ENCODE measurements around the gene CCM2L.

Gene CCM2L

DNA sequence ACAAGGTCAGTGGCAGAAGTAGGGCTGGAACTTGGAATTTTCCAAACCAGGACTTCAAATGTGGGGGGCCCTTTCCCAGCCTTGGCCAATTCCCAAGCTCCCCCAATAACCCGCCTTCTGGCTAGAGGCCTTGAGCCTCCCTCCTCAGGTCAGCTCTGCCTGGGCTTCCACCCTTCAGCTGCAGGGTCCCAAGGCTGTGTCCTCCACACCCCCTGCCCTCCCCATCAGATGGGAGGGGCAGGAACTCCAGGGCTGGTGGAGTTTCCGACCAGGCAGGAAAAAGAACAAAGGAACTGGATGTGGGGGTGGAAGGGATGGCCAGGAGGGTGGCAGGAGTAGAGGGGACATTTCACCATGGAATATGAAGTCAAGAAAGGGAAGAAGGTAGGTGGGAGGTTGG is at the start of gene CCM2L:
Gene CCM2L, plus strand, starts transcription at position 338 of the 400 bp plus-strand sequence. Its CDS starts 17 bp downstream, at position 355.
- DNase-seq, result no peak

DNA sequence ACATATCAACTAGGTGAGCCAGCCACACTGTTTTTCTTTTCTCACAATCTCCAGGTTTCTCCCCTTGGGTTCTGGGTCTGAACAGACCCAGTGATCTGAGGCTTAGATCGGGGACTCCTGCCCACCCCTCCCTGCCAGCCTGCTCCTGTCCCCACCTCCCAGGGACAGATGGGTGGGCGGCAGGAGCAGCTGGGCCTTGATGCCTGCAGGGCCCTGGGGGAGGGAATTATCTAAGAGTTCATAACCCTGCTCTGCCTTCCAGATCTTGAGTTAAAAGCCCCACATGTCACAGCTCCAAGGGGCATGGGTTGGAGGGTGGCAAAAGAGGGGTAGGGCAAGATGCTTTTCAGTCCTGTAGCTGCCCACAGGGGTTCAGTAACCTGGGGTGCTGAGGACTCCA is 47.5 kb upstream of the CCM2L start:
- DNase-seq, result no peak

DNA sequence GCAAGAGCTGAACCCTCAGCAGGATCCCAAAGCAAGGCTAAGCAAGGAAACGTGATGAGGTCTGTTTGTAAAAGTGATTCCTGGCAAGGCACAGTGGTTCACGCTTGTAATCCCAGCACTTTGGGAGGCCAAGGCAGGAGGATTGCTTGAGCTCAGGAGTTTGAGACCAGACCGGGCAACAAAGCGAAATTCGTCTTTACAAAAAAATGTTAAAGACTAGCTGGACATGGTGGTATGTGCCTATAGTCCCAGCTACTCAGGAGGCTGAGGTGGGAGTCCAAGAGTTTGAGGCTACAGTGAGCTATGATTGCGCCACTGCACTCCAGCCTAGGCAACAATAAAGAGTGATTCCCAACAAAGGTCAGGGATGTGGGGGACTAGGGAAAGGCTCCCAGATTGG is 46.3 kb upstream of the CCM2L start:
- DNase-seq, result no peak

DNA sequence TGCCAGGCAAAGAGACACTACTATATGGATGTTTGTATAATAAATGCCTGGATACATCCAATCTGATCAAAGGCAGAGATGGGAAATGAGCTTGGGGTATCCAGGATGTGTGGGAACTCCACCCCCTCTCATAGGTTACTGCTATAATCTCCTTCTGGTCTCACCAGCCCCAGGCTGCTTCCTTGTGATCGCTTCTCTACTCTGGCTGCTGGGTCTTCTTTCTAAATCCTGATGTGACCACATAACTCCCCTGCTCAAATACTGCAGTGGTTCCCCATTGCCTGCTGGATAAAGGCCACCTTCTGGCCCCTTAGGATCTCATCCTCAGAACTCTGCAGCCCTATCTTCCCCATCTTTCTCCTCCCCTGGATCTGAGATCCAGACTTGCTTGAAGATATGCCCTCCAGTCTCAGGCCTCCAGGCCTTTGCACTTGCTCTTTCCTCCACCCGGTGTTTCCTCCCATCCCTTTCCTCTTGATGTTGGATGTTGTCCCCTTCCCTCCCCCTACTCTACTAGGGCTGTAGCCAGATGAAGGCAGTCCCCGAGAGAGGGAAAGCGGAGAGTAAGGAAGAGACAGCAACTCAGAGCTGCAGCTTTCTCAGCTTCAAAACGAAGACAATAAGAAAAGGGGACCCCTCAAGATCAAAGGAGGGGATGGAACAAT is 43.1 kb upstream of the CCM2L start:
- no peak for DNase-seq

DNA sequence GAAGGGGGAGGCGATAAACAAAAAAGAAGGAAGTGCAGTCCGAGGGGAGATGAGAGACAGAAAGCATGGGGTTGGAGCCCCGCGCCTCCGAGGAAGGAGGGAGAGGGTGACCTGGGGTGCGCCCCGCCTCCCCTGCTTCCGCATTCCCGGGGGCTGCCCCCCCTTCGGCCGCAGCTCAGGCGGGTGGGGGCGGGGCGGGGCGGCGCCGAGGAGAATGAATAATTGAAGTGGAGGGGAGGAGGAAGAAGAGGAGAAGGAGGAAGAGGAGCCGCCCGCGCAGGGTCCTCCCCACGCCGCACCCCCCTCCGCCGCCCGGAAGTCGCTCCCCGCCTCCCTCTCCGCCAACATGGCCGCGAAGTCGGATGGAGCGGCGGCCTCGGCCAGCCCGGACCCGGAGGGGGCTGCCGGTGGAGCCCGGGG is 42.4 kb upstream of the CCM2L start, which contains the start of gene XKR7:
Gene XKR7, plus strand, starts transcription at position 322 of the 420 bp plus-strand sequence. Its CDS starts 25 bp downstream, at position 347.
- peak; percentile 6 to 38 for DNase-seq

DNA sequence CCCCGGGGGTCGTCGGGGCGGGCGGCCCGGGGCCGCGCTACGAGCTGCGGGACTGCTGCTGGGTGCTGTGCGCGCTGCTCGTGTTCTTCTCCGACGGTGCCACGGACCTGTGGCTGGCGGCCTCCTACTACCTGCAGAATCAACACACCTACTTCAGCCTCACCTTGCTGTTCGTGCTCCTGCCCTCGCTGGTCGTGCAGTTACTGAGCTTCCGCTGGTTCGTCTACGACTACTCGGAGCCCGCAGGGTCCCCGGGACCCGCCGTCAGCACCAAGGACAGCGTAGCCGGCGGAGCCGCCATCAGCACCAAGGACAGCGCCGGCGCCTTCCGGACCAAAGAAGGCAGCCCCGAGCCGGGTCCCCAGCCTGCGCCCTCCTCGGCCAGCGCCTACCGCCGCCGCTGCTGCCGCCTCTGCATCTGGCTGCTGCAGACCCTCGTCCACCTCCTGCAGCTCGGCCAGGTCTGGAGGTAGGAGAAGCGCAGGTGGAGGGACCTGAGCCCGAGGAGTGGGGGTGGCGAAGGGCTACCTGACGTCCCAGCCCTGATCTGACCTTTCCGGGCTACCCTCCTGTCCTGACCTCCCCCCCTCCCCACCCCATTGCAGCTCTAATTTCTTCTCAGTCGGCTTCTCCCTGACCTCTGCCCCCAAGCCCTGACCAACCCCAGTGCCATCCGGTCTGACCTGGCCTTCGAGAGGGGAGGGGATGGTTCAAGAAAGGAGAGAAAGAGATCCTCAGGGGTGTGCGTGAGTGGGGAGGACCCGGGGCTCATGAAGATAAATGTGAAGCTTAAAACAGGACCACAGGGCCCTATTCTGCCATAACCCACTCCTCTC is 41.7 kb upstream of the CCM2L start:
- peak; percentile 74 to 79 for DNase-seq

DNA sequence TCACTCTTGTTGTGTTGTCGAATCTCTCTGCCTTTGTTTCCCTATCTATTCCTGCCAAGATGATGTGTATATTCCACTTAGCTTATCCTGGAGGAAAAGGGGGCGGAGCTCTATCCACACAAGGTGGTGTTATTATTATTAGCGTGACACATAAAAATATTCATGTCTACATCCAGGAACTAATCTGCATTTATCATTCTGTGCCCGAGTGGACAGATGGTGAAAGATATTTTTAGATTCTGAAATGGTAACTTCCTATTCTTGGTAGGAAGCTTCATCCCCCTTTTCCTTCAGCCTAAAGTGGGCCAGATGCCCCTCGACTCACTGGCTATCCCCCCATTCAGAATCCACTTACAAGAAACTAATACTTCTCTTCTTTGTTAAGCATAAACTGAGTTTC is 40.2 kb upstream of the CCM2L start:
- no peak for DNase-seq

DNA sequence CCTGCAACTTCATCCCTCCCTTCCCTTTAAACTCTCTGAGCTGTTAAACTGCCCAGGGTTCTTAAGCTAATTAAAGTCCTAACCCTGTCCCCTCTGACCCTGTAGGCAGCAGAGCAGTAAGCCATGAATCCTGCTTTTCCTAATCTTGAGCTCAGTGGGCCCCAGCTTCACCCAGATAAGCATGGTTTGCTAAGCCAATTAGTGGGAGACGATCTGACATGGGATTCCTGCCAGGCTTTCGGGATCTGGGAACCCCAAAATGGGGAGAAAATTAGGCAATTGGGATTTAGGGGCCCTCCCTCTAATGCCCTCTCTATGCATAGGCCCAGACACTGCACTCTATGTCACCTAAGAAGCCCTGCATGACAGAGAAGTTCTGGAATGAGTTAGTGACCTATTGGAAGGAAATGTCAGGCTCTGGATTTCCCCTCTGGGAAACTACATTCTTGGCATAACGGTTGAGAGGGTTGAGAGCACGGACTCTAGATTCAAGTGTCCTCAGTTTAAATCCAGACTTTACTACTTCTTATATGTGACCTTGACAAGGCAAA is 37.7 kb upstream of the CCM2L start:
- DNase-seq, result no peak

DNA sequence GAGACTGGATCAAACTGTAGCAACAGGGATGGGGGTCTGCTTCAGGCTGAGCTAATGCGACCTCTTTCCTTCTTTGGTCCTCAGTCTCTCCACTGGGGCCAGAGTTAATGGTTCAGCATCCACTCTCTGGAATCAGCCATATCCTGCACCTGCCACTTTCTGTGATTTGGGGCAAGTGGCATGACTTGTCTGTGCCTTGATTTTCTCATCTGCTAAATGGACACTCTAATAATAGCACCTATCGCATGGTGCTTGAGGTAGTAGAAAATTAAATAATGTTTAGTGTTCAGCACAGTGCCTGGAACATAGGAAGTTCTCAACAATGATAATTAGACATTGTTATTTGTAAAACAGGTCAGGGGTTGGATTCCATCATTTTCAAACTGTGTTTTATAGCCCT is 35.9 kb upstream of the CCM2L start:
- DNase-seq, result no peak

DNA sequence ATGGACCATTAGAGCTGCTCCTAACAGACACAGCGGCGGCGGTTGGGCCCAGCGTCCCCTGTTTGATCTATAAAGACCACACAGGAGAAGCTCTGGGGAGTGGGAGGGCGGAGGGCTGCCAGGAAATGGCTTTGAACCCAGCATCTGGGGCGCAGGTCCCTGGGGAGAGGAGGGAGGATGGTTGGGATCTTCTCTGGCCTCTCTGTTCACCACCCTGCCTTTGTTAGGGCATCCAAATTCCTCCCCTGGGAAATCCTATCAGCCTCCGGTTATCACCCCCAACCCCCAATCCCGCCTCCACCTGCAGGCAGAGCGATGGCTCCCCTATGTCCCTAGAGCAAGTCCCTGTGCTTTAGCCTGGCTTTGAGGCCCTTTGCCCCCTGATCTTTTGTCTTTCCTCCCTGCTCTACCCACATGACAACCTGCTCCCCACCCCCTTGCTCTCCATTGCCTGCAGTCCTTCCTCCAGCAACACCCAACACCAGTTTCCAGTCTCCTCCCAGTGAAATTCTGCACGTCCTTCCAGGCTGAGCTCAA is 35.2 kb upstream of the CCM2L start:
- no peak for DNase-seq

DNA sequence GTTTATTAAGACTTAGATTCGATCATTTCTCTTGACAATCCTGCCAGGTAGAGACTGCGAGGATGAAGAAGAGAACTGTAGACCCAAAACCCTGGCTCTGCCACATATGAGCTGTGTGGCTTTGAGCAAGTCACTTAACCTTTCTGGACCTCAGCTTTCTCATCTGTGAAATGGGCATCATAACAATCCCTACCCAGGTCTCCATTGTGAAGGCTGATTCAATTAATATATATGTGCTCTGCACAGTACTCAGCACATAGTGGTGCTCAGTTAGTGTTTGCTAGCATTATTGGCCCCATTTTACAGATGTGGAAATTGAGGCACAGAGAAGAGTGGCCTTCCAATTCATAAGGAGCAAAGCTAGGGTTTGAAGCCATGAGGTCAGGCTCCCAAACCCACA is 34.4 kb upstream of the CCM2L start:
- no peak for DNase-seq

DNA sequence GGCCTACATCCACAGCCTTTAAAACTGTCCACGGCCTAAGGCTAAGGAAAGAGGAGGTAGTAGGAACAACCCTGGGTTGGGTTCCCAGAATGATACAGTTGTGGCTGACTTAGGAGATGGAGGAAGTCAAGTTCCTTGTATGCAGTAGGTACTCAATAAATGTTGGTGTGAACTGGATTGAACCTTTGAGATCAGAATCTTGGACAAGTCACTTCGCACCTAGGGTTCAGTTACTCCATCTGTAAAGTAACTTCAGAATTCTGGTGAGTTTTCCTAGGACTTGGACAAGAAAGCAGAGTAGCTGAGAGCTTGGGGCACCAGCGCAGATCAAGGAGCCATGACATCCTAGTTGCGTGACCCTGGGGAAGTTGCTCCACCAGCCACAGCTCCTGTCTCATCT is 33.2 kb upstream of the CCM2L start:
- DNase-seq, result no peak

DNA sequence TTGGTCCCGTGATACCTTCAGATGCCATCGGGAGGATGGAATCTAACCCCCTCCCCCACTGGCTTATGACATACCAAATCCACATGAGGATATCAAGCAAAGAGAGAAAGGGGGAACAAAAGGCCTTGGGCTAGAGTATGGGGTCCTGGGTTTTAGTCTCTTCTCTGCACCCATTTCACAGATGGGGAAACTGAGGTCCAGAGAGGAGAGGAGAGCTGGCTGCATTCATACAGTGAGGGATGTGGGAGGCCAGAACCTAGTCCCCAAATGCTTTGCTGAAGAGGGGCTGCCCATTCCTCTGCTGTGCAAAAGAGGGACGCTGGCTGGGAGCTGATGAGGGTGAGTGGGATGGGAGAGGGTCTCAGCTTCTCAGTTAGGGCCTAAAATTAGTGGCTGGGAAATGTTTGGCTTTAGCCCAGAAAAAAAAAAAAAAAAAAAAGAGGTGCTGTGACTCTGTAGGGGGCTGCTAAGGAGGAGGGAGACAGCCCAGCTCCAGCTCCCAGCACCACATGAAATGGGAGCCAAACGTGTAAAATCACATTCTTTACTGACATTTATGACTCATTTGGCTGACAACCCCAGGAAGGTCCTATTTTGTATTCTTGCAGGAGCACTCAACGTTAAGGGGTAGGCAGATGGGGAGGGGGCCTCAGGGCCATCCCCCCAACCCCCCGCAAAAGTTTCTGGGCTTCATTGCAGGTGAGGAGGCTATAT is 30.4 kb upstream of the CCM2L start:
- no peak for DNase-seq

DNA sequence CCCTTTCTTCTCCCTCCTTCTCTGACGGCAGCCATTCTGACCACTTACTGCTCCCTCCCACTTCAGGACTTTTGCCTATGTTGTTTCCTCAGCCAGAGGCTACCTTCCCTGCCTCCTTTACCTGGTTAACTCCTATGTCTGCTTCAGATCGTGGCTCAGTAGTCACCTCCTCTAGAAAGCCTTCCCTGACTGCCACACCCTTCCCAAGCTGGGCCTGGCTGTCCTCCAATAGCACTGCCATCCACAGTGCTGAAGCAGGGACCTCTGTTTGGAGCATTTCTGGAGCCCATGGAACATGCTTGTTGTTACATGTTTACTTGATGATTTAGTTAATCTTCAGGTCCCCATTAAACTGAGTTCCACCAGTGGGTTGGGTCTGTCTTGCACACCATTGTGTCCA is 28.5 kb upstream of the CCM2L start:
- DNase-seq, result no peak

DNA sequence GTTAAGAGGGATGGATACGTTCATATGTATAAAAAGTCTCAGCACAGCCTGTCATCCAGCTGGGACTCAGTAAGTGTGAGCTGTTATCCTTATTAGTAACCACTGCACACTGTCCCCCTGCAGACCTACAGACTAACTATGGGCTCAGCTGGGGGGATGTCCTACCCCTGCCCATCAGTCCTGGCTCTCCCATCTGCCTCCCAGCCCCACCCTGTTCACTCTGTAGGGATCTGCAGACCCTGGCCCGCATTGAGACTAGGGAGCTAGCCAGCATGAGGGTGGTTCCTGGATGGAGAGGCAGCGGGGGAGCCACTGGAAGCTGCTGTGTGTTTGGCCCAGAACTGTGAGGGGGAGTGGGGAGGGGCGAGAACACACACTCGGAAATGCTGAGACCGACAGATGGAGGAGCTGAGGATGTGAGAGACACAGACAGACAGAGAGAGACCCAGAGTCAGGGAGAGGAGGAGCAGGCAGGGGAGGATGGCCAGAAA is 25.2 kb upstream of the CCM2L start:
- no peak for DNase-seq

DNA sequence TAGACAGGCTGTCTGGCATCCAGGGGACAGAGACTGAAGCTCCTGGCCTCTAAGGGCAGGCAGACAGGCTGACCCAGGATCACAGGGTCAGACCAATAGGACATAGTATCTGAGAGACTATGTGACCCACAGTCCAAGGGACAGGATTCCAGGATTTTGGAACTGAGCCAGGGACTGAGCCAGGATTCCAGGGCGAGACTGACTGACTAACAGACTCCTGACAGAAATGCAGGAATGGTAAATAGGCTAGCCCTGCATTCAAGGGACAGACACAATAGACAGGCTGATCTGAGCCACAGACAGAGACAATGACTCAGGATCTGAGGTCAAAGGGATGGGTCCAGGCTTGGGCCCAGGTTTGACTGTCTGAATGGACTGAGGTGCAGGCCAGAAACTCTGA is 22.5 kb upstream of the CCM2L start:
- no peak for DNase-seq

DNA sequence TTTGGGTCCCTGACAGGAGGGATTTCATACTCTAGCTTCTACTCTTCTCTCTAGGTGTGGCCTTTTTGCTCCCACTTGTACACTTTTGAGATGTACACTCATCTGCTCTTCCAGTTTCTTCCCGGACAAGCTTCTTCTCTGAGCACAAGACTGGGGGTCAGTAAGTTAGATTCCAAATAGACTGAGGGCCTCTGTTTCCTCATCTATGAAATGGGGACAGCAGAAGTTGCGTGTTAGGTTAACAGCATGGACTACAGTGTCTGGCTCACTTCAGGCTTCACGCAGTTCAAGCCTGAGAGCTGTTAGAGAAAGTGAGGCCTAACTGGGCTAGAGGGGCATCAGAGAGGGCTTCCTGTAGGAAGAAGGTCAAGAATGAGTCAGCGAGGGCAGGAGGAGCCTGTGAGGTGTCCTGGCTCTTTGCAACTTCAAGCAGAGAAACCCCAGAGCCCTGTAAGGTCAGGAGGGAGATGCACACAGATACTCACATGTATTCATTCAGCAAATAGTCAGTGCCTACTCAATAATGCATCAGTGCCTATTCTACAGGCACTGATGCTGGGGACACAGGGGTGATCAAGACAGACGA is 21.7 kb upstream of the CCM2L start:
- DNase-seq, result no peak

DNA sequence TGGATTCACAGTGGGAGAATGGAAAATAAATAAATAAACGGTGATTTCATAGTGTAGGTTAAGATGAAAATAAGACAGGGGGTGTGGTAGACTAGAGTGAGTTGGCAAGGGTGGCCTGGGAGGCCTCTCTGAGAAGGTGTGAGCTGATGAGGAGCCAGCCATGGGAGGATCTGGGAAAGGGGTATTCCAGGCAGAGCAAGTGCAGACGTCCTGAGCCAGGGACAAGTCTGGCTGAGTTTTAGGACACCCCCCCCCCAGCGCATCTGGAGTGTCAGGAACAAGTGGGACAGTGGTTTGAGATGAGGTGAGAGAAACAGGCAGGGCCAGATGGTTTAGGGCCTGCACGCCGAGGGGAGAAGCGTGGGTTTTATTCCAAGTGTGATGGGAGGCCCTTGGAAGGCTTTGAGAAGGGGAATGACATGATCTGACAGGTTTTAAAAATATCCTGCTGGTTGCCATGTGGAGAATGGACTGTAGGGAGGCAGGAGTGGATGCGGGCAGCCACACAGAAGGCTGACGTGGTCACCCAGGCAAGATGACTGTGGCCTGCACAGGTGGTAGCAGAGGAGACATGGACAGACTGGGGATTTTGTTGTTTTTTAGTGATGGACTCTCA is 21.1 kb upstream of the CCM2L start:
- DNase-seq, result no peak

DNA sequence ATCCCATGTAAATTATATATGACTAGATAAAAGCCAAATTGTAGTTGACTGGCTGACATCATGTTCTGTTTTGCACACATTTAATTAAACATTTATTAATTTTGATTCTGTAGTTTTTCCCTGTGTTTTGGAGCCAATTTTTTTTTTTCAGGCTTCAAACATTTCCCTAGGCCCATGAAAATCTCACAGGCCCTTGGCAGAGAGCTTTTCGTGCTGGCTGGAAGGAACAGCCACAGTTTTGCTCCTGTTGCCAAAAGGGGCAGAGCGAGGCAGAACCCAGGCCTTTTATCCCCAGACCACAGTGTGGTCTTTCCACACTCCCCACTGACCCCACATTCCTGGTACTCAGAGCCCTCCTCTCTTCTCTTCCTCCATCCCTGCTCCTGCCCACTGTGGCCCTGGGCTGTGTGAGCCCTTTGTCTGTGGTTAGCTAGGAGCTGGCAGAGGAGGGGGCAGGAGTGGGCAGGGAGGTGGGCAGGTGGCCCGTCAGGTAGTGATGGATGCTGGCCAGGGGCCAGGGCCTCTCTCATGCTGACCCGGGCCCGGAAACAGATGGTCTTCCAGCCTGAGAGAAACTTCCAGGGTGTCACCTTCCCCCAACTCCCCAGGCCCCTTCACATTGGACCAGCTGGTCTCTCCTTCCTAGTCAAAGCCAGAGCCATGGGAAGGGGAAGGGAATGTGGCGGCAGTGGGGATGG is 19.4 kb upstream of the CCM2L start:
- no peak for DNase-seq

DNA sequence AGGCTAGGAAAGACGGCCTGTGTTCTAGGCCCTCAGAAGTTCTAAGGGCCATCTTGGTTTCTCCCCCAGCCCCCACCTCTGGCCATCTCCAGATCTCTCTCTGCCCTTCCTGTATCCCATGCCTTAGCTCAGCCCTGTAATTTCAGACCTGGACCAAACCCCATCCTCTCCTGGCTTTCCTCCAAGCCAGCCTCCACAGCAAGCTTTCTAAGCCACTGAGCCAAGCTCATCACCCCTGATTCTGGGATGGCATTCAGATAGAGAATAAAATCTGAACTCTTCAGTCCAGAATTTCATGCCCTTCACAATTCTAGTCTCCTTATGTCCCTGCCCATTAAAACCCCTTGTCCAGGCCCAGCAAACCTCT is 18.9 kb upstream of the CCM2L start:
- no peak for DNase-seq

DNA sequence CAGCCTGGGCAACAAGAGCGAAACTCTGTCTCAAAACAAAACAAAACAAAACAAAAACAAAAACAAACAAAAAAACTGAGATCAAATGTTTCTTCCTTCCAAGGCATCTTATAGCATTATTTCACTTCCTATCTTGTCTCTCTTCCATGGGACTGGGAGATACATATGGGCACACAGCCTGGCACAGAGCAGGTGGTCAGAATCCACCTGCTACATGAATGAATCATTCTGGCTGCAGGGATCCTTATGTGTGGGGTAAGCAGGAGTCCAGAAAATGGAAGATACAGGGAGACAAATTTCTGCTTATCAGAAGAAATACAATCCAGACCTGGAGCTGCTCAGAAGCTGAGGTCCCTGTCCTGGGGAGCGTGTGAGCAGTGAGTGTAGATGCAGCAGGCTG is 18.2 kb upstream of the CCM2L start:
- no peak for DNase-seq

DNA sequence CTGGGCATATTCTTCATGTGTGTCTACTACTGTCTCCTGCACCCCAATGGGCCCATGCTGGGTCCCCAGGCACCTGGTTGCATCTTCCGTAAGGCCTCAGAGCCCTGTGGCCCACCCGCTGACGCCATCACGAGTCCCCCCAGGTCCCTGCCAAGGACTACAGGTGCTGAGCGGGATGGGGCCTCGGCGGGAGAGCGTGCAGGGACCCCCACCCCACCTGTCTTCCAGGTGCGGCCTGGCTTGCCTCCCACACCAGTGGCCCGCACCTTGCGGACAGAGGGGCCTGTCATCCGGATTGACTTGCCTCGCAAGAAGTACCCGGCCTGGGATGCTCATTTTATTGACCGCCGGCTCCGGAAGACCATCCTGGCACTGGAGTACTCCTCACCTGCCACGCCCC is 13.2 kb upstream of the CCM2L start:
- no peak for DNase-seq

Data from CD4-positive, alpha-beta T cell treated with Interleukin-1 beta for 1 hour (primary cell).